Transverse colon (tissue), 4 donors: ENCODE data around the gene ZNF91. TPM values are rescaled to one million over a fixed set of nuclear protein-coding genes. Genes with fewer than 3 reads are reported as not detected.

Experiments used
- DNase-seq: peaks from one replicate; pipeline ENCODE4 v3.0.0-alpha.2; 2019
- H3K27ac ChIP-seq, 4 donors: fragments of 200-600 bp; sonication (generic); 2 replicates each; pipeline ENCODE4 v1.5.1; 2016 to 2018; ENCODE audit warnings: inconsistent platforms in 4 of 4
- H3K27me3 ChIP-seq: fragments of 200-600 bp; sonication (generic); 2 replicates; pipeline ENCODE4 v1.5.1; 2017; ENCODE audit warnings: inconsistent platforms
- H3K36me3 ChIP-seq, 4 donors: fragments of 200-600 bp; sonication (generic); 2 replicates each; pipeline ENCODE4 v1.5.1; 2017 to 2019; ENCODE audit warnings: inconsistent platforms in 4 of 4
- H3K4me1 ChIP-seq, 4 donors: fragments of 200-600 bp; sonication (generic); 2 replicates each; pipeline ENCODE4 v1.5.1; 2017 to 2020; ENCODE audit warnings: inconsistent platforms in 4 of 4
- H3K4me3 ChIP-seq, 4 donors: fragments of 200-600 bp; sonication (generic); 1 replicate in 1 of 4; 2 replicates in 3 of 4; pipeline versions ENCODE4 v1.5.1 to v1.6.1; 2017 to 2019; ENCODE audit warnings: inconsistent platforms in 4 of 4
- H3K9me3 ChIP-seq, 2 donors: fragments of 200-600 bp; sonication (generic); 2 replicates each; pipeline ENCODE4 v1.5.1; 2017 to 2019; ENCODE audit warnings: inconsistent platforms in 2 of 2
- CTCF ChIP-seq, 5 experiments: fragments of 200-600 bp in 3 of 5; fragments of 450-650 bp in 2 of 5; sonication (generic) in 3 of 5; IDR thresholded peaks; 1 replicate in 2 of 5; 2 replicates in 3 of 5; pipeline ENCODE4 v1.5.1; 2016 to 2017; ENCODE audit warnings: antibody characterized with exemption in 5 of 5, inconsistent platforms in 3 of 5, mild to moderate bottlenecking in 2 of 5, moderate library complexity in 1 of 5
- EP300 ChIP-seq: sonication (generic); formaldehyde crosslinking; IDR thresholded peaks from one replicate; pipeline ENCODE4 v1.6.1; 2017; ENCODE audit warnings: antibody characterized with exemption, low read depth
- POLR2A ChIP-seq: fragments of 450-650 bp; IDR thresholded peaks from one replicate; pipeline ENCODE4 v1.6.1; 2016; ENCODE audit warnings: antibody characterized with exemption, mild to moderate bottlenecking, moderate library complexity
- POLR2AphosphoS5 ChIP-seq, 3 donors: sonication (generic); formaldehyde crosslinking; IDR thresholded peaks; one replicate each; pipeline ENCODE4 v1.6.1; 2016; ENCODE audit warnings: antibody characterized with exemption in 3 of 3
- WGBS, 2 donors: methylation state at CpG; one replicate each; pipeline ENCODE4 v1.1.5; 2018; ENCODE audit warnings: low coverage in 1 of 2; 5-methylcytosine and 5-hydroxymethylcytosine counted together
- in situ Hi-C, 4 donors: fragments of 200-750 bp; cut with MboI; loops; one replicate each; pipeline versions ENCODE4 v1.15.0 to v1.15.1; 2017; ENCODE audit warnings: low sequenced_read_pairs in 3 of 4, low pct_ligation_motif_present in 1 of 4, low pct_unique_long_range_greater_than_20kb in 1 of 4
- intact Hi-C: fragments of 100-400 bp; cut with DNase I; formaldehyde crosslinking; loops from one replicate; pipeline ENCODE4 v1.15.1; 2023; ENCODE audit warnings: low total_unique reads
- total RNA-seq, 4 donors: library from RNA; depleted of rRNA; stranded (reverse); fragments of >200 nt; gene quantifications; one replicate each; pipeline ENCODE4 v1.1.0, GENCODE V29; 2016

Gene ZNF91
- total RNA-seq, 4 donors from 2014 or later: 93.9 to 236 (median 157) TPM

GRCh38 chr19:23315286-23315685, 80.0 kb downstream of the ZNF91 start:
- in situ Hi-C loops: no loop called here
- Histone ChIP-seq H3K4me3 (no peak overlapping the region), H3K9me3 (no peaks in the 10 kb centered on the region), H3K27ac (no peak overlapping the region), H3K4me1 (no peaks in the 10 kb centered on the region), H3K36me3 (no peaks in the 10 kb centered on the region), H3K27me3 (no peaks in the 10 kb centered on the region)
- WGBS, 2 donors: 80 to 82% methylated on average over 1 to 2 of the region's 2 CpGs
- TF ChIP-seq POLR2A (no peak), CTCF (IDR thresholded peaks at IDR 0.05) (no peak)
- no peak for DNase-seq
- intact Hi-C loops: no loop called here

- 79 to 80% methylated on average over 2 to 4 of the region's 4 CpGs for WGBS, 2 donors
- no peaks in the 10 kb centered on the region for H3K4me1 ChIP-seq
- no peak for DNase-seq
- TF ChIP-seq CTCF (IDR thresholded peaks at IDR 0.05): no peak
- no peak for TF ChIP-seq POLR2A
- no peak for TF ChIP-seq POLR2AphosphoS5 (IDR thresholded peaks at IDR 0.05)
- no peak for TF ChIP-seq EP300
- no peak overlapping the region for H3K27ac ChIP-seq
- intact Hi-C loops: no loop called here
- H3K9me3 ChIP-seq: no peaks in the 10 kb centered on the region
- no peak overlapping the region for H3K4me3 ChIP-seq
- no peaks in the 10 kb centered on the region for H3K27me3 ChIP-seq
- H3K36me3 ChIP-seq: no peaks in the 10 kb centered on the region
- in situ Hi-C loops: no loop called here
These were observed 80.6 kb downstream of the ZNF91 start for GRCh38 chr19:23314505-23315251.

- in situ Hi-C loops (no loop called here), intact Hi-C loops (no loop called here)
- no peaks in the 10 kb centered on the region for H3K27me3 ChIP-seq
- H3K27ac ChIP-seq: no peak overlapping the region
- WGBS, 2 donors: 85 to 100% methylated on average over 1 to 2 of the region's 2 CpGs
- H3K4me3 ChIP-seq: no peak overlapping the region
- DNase-seq: no peak
- no peaks in the 10 kb centered on the region for H3K36me3 ChIP-seq
- TF ChIP-seq POLR2AphosphoS5 (IDR thresholded peaks at IDR 0.05): no peak
- TF ChIP-seq CTCF (IDR thresholded peaks at IDR 0.05): no peak
- no peak for TF ChIP-seq POLR2A
- no peak for TF ChIP-seq EP300
- no peaks in the 10 kb centered on the region for H3K9me3 ChIP-seq
- no peaks in the 10 kb centered on the region for H3K4me1 ChIP-seq
These were observed 82.1 kb downstream of the ZNF91 start for GRCh38 chr19:23313196-23313595.

- Histone ChIP-seq H3K4me3 (no peak overlapping the region), H3K36me3 (no peaks in the 10 kb centered on the region), H3K27ac (no peak overlapping the region), H3K9me3 (no peaks in the 10 kb centered on the region), H3K27me3 (no peaks in the 10 kb centered on the region), H3K4me1 (no peaks in the 10 kb centered on the region)
- intact Hi-C loops (no loop called here), in situ Hi-C loops (no loop called here)
- TF ChIP-seq EP300 (no peak), POLR2AphosphoS5 (IDR thresholded peaks at IDR 0.05) (no peak), CTCF (IDR thresholded peaks at IDR 0.05) (no peak), POLR2A (no peak)
- WGBS, 2 donors: 44% methylated on average over 1 of the region's 1 CpG; no CpG with 5 or more reads in 1 of the 2 donors
- no peak for DNase-seq
These were observed 82.8 kb downstream of the ZNF91 start for GRCh38 chr19:23312515-23312914.
